GM12878 (cell line): Measurements from ENCODE around the gene LPCAT3. TPM values are rescaled to one million over a fixed set of nuclear protein-coding genes. Genes with fewer than 3 reads are reported as not detected.

Experiments used
- ATF3 ChIP-seq: IDR thresholded peaks from 2 replicates; pipeline ENCODE4 v1.6.1; 2011; ENCODE audit warnings: low read depth, mild to moderate bottlenecking, low read length, moderate library complexity, borderline replicate concordance; ENCODE audit errors: extremely low read depth
- BACH1 ChIP-seq: fragments of 450-650 bp; IDR thresholded peaks from 2 replicates; pipeline ENCODE4 v1.6.1; 2017; ENCODE audit warnings: mild to moderate bottlenecking, borderline replicate concordance
- BCL11A ChIP-seq: IDR thresholded peaks from 2 replicates; pipeline ENCODE4 v1.6.1; 2011; ENCODE audit warnings: low read depth, low read length
- BCL3 ChIP-seq: IDR thresholded peaks from 2 replicates; pipeline ENCODE4 v1.6.1; 2011; ENCODE audit warnings: borderline replicate concordance, low read depth, mild to moderate bottlenecking, moderate library complexity, low read length; ENCODE audit not compliant: insufficient read depth, poor library complexity, severe bottlenecking
- CBX5 ChIP-seq: sonication (generic); IDR thresholded peaks from 2 replicates; pipeline ENCODE4 v1.6.1; 2016; ENCODE audit warnings: low read depth, moderate library complexity, mild to moderate bottlenecking, inconsistent platforms
- GABPA ChIP-seq: IDR thresholded peaks from 2 replicates; pipeline ENCODE4 v1.6.1; 2014; ENCODE audit warnings: antibody characterized with exemption, low read depth, mild to moderate bottlenecking, inconsistent platforms
- GATAD2B ChIP-seq: fragments of 450-650 bp; conservative IDR thresholded peaks from 2 replicates; pipeline ENCODE4 v1.6.1; 2017; ENCODE audit warnings: low read depth, mild to moderate bottlenecking, moderate library complexity
- IKZF1 ChIP-seq: fragments of 450-650 bp; conservative IDR thresholded peaks from 2 replicates; pipeline ENCODE4 v1.6.1; 2017; ENCODE audit warnings: antibody characterized with exemption, mild to moderate bottlenecking
- IRF4 ChIP-seq: IDR thresholded peaks from 2 replicates; pipeline ENCODE4 v1.6.1; 2011; ENCODE audit warnings: low read depth, low read length
- KLF5 ChIP-seq: fragments of 450-650 bp; IDR thresholded peaks from 2 replicates; pipeline ENCODE4 v1.6.1; 2014; ENCODE audit warnings: mild to moderate bottlenecking; ENCODE audit not compliant: partially characterized antibody
- MYB ChIP-seq: fragments of 150-350 bp; IDR thresholded peaks from 2 replicates; pipeline ENCODE4 v1.6.1; 2014; ENCODE audit warnings: mild to moderate bottlenecking, low read depth, low read length, borderline replicate concordance
- NFYB ChIP-seq: IDR thresholded peaks from 2 replicates; pipeline ENCODE4 v1.6.1; 2011; ENCODE audit warnings: low read depth, mild to moderate bottlenecking, low read length, improper control_type of control experiment, moderate library complexity; ENCODE audit not compliant: insufficient read depth
- SMC3 ChIP-seq: IDR thresholded peaks from 2 replicates; pipeline ENCODE4 v1.6.1; 2011; ENCODE audit warnings: low read length, improper control_type of control experiment, borderline replicate concordance
- SP1 ChIP-seq: IDR thresholded peaks from one replicate; pipeline ENCODE4 v1.6.1; 2011; ENCODE audit warnings: low read depth, low read length
- SREBF2 ChIP-seq: IDR thresholded peaks from 2 replicates; pipeline ENCODE4 v1.6.1; 2012; ENCODE audit warnings: mild to moderate bottlenecking, low read length
- TCF7 ChIP-seq: IDR thresholded peaks from 2 replicates; pipeline ENCODE4 v1.6.1; 2014; ENCODE audit warnings: antibody characterized with exemption, borderline replicate concordance
- YY1 ChIP-seq: IDR thresholded peaks from 2 replicates; pipeline ENCODE4 v1.6.1; 2011; ENCODE audit warnings: low read depth, mild to moderate bottlenecking, low read length
- ZNF384 ChIP-seq: IDR thresholded peaks from 2 replicates; pipeline ENCODE4 v1.6.1; 2012; ENCODE audit warnings: low read depth, mild to moderate bottlenecking, low read length, improper control_type of control experiment, borderline replicate concordance
- ZNF622 ChIP-seq: fragments of 450-650 bp; IDR thresholded peaks from 2 replicates; pipeline ENCODE4 v1.6.1; 2017; ENCODE audit warnings: mild to moderate bottlenecking, inconsistent platforms
- ZSCAN29 ChIP-seq: fragments of 450-650 bp; IDR thresholded peaks from 2 replicates; pipeline ENCODE4 v1.6.1; 2017; ENCODE audit warnings: mild to moderate bottlenecking, moderate library complexity
- polyA plus RNA-seq, 11 experiments: library from polyadenylated mRNA; depleted of rRNA in 4 of 11; unstranded in 6 of 11; stranded (reverse) in 5 of 11; fragments of >200 nt; fragmentation: Nextera tagmentation in 4 of 11; fragmentation: Illumina TruSeq in 1 of 11; extraction: Ambion mirVana in 4 of 11; extraction: Trizol in 1 of 11; gene quantifications; 1 replicate in 1 of 11; 2 replicates in 10 of 11; pipeline versions ENCODE4 v1.2.1 to v1.2.3, GENCODE V29; 2011 to 2016; ENCODE audit warnings: inconsistent platforms in 2 of 11, missing spikeins in 2 of 11, low read depth in 1 of 11
- total RNA-seq, 4 experiments: library from RNA; depleted of rRNA in 3 of 4; stranded (reverse); fragments of >200 nt in 3 of 4; fragmentation: Illumina TruSeq in 1 of 4; extraction: Trizol in 1 of 4; gene quantifications; 2 replicates each; pipeline versions ENCODE4 v1.2.1 to v1.2.3, GENCODE V29; 2013 to 2021
- TF ChIP-seq, protein P1 (sequence below): IDR thresholded peaks from 2 replicates; pipeline ENCODE4 v1.6.1; 2011; ENCODE audit warnings: low read depth, low read length, improper control_type of control experiment, borderline replicate concordance
- TF ChIP-seq, protein P2 (sequence below): IDR thresholded peaks from 2 replicates; pipeline ENCODE4 v1.6.1; 2012; ENCODE audit warnings: low read depth, low read length, improper control_type of control experiment
- TF ChIP-seq, protein P3 (sequence below): fragments of 450-650 bp; IDR thresholded peaks from 2 replicates; pipeline ENCODE4 v1.6.1; 2017; ENCODE audit warnings: mild to moderate bottlenecking, moderate library complexity

LPCAT3 gene
- total and polyA plus RNA-seq, 10 of the 15 experiments (the other 5 are each of a cell fraction or from before 2014, with no cell fraction given) = 2.6 to 48.3 (median 23.0) TPM

GRCh38 chr12:6944381-6945186 lies 73.7 kb downstream of the LPCAT3 start (continued):
- no peak for TF ChIP-seq BCL3
- TF ChIP-seq ATF3 = no peak
- TF ChIP-seq ZSCAN29 = peak; percentile 85; the same call in 1 of the 2 replicates
- no peak for TF ChIP-seq CBX5
- 0 out of 2 replicates have a peak, but pooled peaks have one; percentile 53 for TF ChIP-seq YY1
- TF ChIP-seq IRF4 = peak; percentile 41; the same call in 1 of the 2 replicates
- TF ChIP-seq NFYB = no peak
- TF ChIP-seq, protein P1, sequence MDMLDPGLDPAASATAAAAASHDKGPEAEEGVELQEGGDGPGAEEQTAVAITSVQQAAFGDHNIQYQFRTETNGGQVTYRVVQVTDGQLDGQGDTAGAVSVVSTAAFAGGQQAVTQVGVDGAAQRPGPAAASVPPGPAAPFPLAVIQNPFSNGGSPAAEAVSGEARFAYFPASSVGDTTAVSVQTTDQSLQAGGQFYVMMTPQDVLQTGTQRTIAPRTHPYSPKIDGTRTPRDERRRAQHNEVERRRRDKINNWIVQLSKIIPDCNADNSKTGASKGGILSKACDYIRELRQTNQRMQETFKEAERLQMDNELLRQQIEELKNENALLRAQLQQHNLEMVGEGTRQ = no peak
- TF ChIP-seq TCF7 = no peak
- TF ChIP-seq BACH1 = no peak; the same call in 1 of the 2 replicates
- TF ChIP-seq KLF5 = no peak
- no peak for TF ChIP-seq SP1
- peak; percentile 88 for TF ChIP-seq GATAD2B
- TF ChIP-seq ZNF384 = no peak
- TF ChIP-seq, protein P2, sequence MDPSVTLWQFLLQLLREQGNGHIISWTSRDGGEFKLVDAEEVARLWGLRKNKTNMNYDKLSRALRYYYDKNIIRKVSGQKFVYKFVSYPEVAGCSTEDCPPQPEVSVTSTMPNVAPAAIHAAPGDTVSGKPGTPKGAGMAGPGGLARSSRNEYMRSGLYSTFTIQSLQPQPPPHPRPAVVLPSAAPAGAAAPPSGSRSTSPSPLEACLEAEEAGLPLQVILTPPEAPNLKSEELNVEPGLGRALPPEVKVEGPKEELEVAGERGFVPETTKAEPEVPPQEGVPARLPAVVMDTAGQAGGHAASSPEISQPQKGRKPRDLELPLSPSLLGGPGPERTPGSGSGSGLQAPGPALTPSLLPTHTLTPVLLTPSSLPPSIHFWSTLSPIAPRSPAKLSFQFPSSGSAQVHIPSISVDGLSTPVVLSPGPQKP = peak; percentile 96
- peak; percentile 89 for TF ChIP-seq SMC3
- TF ChIP-seq ZNF622 = no peak
- peak; percentile 98 for TF ChIP-seq IKZF1
- TF ChIP-seq, protein P3, sequence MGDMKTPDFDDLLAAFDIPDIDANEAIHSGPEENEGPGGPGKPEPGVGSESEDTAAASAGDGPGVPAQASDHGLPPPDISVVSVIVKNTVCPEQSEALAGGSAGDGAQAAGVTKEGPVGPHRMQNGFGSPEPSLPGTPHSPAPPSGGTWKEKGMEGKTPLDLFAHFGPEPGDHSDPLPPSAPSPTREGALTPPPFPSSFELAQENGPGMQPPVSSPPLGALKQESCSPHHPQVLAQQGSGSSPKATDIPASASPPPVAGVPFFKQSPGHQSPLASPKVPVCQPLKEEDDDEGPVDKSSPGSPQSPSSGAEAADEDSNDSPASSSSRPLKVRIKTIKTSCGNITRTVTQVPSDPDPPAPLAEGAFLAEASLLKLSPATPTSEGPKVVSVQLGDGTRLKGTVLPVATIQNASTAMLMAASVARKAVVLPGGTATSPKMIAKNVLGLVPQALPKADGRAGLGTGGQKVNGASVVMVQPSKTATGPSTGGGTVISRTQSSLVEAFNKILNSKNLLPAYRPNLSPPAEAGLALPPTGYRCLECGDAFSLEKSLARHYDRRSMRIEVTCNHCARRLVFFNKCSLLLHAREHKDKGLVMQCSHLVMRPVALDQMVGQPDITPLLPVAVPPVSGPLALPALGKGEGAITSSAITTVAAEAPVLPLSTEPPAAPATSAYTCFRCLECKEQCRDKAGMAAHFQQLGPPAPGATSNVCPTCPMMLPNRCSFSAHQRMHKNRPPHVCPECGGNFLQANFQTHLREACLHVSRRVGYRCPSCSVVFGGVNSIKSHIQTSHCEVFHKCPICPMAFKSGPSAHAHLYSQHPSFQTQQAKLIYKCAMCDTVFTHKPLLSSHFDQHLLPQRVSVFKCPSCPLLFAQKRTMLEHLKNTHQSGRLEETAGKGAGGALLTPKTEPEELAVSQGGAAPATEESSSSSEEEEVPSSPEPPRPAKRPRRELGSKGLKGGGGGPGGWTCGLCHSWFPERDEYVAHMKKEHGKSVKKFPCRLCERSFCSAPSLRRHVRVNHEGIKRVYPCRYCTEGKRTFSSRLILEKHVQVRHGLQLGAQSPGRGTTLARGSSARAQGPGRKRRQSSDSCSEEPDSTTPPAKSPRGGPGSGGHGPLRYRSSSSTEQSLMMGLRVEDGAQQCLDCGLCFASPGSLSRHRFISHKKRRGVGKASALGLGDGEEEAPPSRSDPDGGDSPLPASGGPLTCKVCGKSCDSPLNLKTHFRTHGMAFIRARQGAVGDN = no peak; the same call in none of the 2 replicates
- no peak for TF ChIP-seq MYB
- TF ChIP-seq GABPA = no peak
- peak; percentile 84 for TF ChIP-seq BCL11A
- TF ChIP-seq SREBF2 = no peak
